K562 (cell line): ENCODE data around the gene TMEM239. TPM values are rescaled to one million over a fixed set of nuclear protein-coding genes. Genes with fewer than 3 reads are reported as not detected.

Experiments
- ATAC-seq: fragments of 200-7000 bp; cut with Tn5 transposase; 3 replicates; pipeline ENCODE4 v1.9.1; 2020; ENCODE audit warnings: moderate library complexity
- BruUV-seq: library from RNA; stranded (reverse); fragments of 400-500 nt; replicated peaks from 2 replicates; lab custom pipeline; 2021; lab: Mats Ljungman, UMichigan
- CTCF ChIA-PET: fragments of 300-600 bp; formaldehyde crosslinking; extraction: SDS; loops from one replicate; lab custom pipeline; 2021; ENCODE audit warnings: low intra/inter-chr PET ratio; lab: Yijun Ruan, JAX
- POLR2A ChIA-PET: fragments of 300-600, 350-650 bp; sonication (Branson Sonifier 250); formaldehyde crosslinking; extraction: SDS; loops from one replicate; lab custom pipeline; 2021; ENCODE audit warnings: antibody characterized with exemption, inconsistent platforms; lab: Yijun Ruan, JAX
- DNase-seq, 4 experiments: peaks; one replicate each; pipeline versions ENCODE4 v3.0.0 to v3.0.0-alpha.2; 2011 to 2018; ENCODE audit warnings: low spot score in 3 of 4, mixed read lengths in 3 of 4; ENCODE audit errors: extremely low read depth in 1 of 4
- FAIRE-seq: peaks from 2 replicates; lab custom pipeline; 2011; peaks lifted over from hg19 to GRCh38; lab: Jason Lieb, UNC
- H2AFZ ChIP-seq: 2 replicates; pipeline ENCODE4 v1.6.0; 2011; ENCODE audit warnings: low read depth, low read length, control low read depth, inconsistent platforms
- H3K27ac ChIP-seq: fragments of 200-600 bp; 3 replicates; pipeline ENCODE4 v1.8.0; 2011; ENCODE audit warnings: low read depth, mild to moderate bottlenecking, control low read depth, inconsistent platforms, low read length, moderate library complexity, mixed read lengths; ENCODE audit errors: extremely low read depth
- H3K27me3 ChIP-seq, 2 experiments: fragments of 300-600 bp in 1 of 2; 2 replicates in 1 of 2; 3 replicates in 1 of 2; pipeline versions ENCODE4 v1.6.0 to v1.8.0; 2011; ENCODE audit warnings: inconsistent platforms in 2 of 2, low read length in 2 of 2, mild to moderate bottlenecking in 1 of 2, mixed read lengths in 1 of 2, moderate library complexity in 1 of 2; ENCODE audit not compliant: control insufficient read depth in 2 of 2, insufficient read depth in 2 of 2
- H3K36me3 ChIP-seq: fragments of 300-600 bp; 3 replicates; pipeline ENCODE4 v1.8.0; 2011; ENCODE audit warnings: mild to moderate bottlenecking, low read length, inconsistent platforms; ENCODE audit not compliant: control insufficient read depth, insufficient read depth
- H3K4me1 ChIP-seq, 2 experiments: fragments of 200-600 bp in 1 of 2; replicated peaks in 1 of 2; 2 replicates in 1 of 2; 3 replicates in 1 of 2; pipeline versions ENCODE4 v1.5.1 to v1.8.0; 2011; ENCODE audit warnings: inconsistent platforms in 2 of 2, low read length in 2 of 2, mild to moderate bottlenecking in 1 of 2, mixed read lengths in 1 of 2, moderate library complexity in 1 of 2; ENCODE audit not compliant: control insufficient read depth in 2 of 2, insufficient read depth in 2 of 2
- H3K4me2 ChIP-seq: 2 replicates; pipeline ENCODE4 v1.6.1; 2011; ENCODE audit warnings: low read length, control low read depth, inconsistent platforms, mixed read lengths; ENCODE audit not compliant: insufficient read depth
- H3K4me3 ChIP-seq: fragments of 200-600 bp; sonication (generic), shearing (Covaris generic); 2 replicates; pipeline ENCODE4 v1.5.1; 2016; ENCODE audit warnings: control low read depth, inconsistent platforms
- H3K79me2 ChIP-seq: fragments of 200-600 bp; 3 replicates; pipeline ENCODE4 v1.8.0; 2011; ENCODE audit warnings: low read length, inconsistent platforms; ENCODE audit not compliant: control insufficient read depth, insufficient read depth
- H3K9ac ChIP-seq, 2 experiments: 2 replicates each; pipeline versions ENCODE4 v1.6.0 to v1.6.1; 2011; ENCODE audit warnings: low read depth in 2 of 2, low read length in 2 of 2, control low read depth in 1 of 2, inconsistent platforms in 1 of 2, mild to moderate bottlenecking in 1 of 2, mixed read lengths in 1 of 2; ENCODE audit not compliant: insufficient read depth in 1 of 2
- H3K9me1 ChIP-seq: one replicate; pipeline ENCODE4 v1.6.0; 2011; ENCODE audit warnings: inconsistent platforms, mild to moderate bottlenecking, low read length, moderate library complexity; ENCODE audit not compliant: control insufficient read depth, insufficient read depth
- H3K9me3 ChIP-seq: replicated peaks from 2 replicates; pipeline ENCODE4 v1.5.1; 2011; ENCODE audit warnings: low read depth, low read length, inconsistent platforms; ENCODE audit not compliant: control insufficient read depth, insufficient read depth
- H4K20me1 ChIP-seq: replicated peaks from 2 replicates; pipeline ENCODE4 v1.6.1; 2011; ENCODE audit warnings: low read length, inconsistent platforms, mixed read lengths; ENCODE audit not compliant: control insufficient read depth, insufficient read depth
- CBFA2T3 ChIP-seq: fragments of 450-650 bp; IDR thresholded peaks from 2 replicates; pipeline ENCODE4 v1.6.1; 2017
- HDAC1 ChIP-seq, 2 experiments: fragments of 450-650 bp; IDR thresholded peaks; 2 replicates each; pipeline ENCODE4 v1.6.1; 2016 to 2017; ENCODE audit warnings: inconsistent platforms in 1 of 2, mild to moderate bottlenecking in 1 of 2, moderate library complexity in 1 of 2
- KDM1A ChIP-seq, 2 experiments: fragments of 450-650 bp; IDR thresholded peaks; 2 replicates each; pipeline ENCODE4 v1.6.1; 2016; ENCODE audit warnings: mild to moderate bottlenecking in 2 of 2
- MAZ ChIP-seq, 2 experiments: fragments of 450-650 bp in 1 of 2; sonication (generic) in 1 of 2; formaldehyde crosslinking; IDR thresholded peaks in 1 of 2; conservative IDR thresholded peaks in 1 of 2; 2 replicates each; pipeline versions ENCODE4 v1.4.0 to v1.5.0; 2020; ENCODE audit warnings: mild to moderate bottlenecking in 1 of 2, missing genetic modification reagents in 1 of 2
- MYC ChIP-seq, 2 experiments: fragments of 250-450 bp in 1 of 2; sonication (Bioruptor Pico) in 1 of 2; IDR thresholded peaks; 2 replicates each; pipeline versions ENCODE4 v1.5.1 to v1.6.1; 2012 to 2021; ENCODE audit warnings: low read depth in 2 of 2, borderline replicate concordance in 1 of 2, improper control_type of control experiment in 1 of 2, low read length in 1 of 2, mild to moderate bottlenecking in 1 of 2, moderate library complexity in 1 of 2
- NFIX ChIP-seq: fragments of 250-450 bp; sonication (Bioruptor Pico); IDR thresholded peaks from 2 replicates; pipeline ENCODE4 v1.4.0; 2020; ENCODE audit warnings: low read depth, mild to moderate bottlenecking, moderate library complexity
- RBFOX2 ChIP-seq: fragments of 200-400 bp; formaldehyde crosslinking; IDR thresholded peaks from 2 replicates; pipeline ENCODE4 v1.6.1; 2017; ENCODE audit warnings: low read depth, mild to moderate bottlenecking, low read length, moderate library complexity
- RCOR1 ChIP-seq, 2 experiments: IDR thresholded peaks; 2 replicates each; pipeline ENCODE4 v1.6.1; 2012; ENCODE audit warnings: low read depth in 2 of 2, low read length in 2 of 2, borderline replicate concordance in 1 of 2, improper control_type of control experiment in 1 of 2
- RFX7 ChIP-seq: fragments of 250-450 bp; sonication (Bioruptor Pico); IDR thresholded peaks from 2 replicates; pipeline ENCODE4 v1.5.1; 2021; ENCODE audit warnings: mild to moderate bottlenecking
- TFAP4 ChIP-seq: sonication (generic); formaldehyde crosslinking; IDR thresholded peaks from 2 replicates; pipeline ENCODE4 v1.8.0; 2022; ENCODE audit warnings: missing genetic modification reagents, mild to moderate bottlenecking, moderate library complexity, borderline replicate concordance
- WGBS: fragments of 100-300 bp; shearing (Covaris generic); methylation state at CpG from one replicate; pipeline ENCODE4 v1.1.6; 2016; ENCODE audit warnings: low coverage, mixed read lengths; ENCODE audit not compliant: insufficient coverage; ENCODE audit errors: missing lambda C conversion rate; 5-methylcytosine and 5-hydroxymethylcytosine counted together
- in situ Hi-C: fragments of 300-500 bp; cut with MboI; formaldehyde crosslinking; loops from 4 replicates; pipeline ENCODE4 v1.15.0; 2018; ENCODE audit warnings: inconsistent platforms, mixed read lengths
- intact Hi-C: fragments of 100-400 bp; cut with micrococcal nuclease; formaldehyde crosslinking; loops from 2 replicates; pipeline ENCODE4 v1.14.2; 2022
- polyA plus RNA-seq, 8 experiments: library from polyadenylated mRNA; depleted of rRNA in 4 of 8; stranded (reverse) in 5 of 8; unstranded in 3 of 8; fragments of >200 nt; fragmentation: Nextera tagmentation in 2 of 8; fragmentation: Illumina TruSeq in 1 of 8; extraction: Ambion mirVana in 2 of 8; extraction: Trizol in 1 of 8; gene quantifications; 2 replicates each; pipeline versions ENCODE4 v1.2.1 to v1.2.3, GENCODE V29; 2011 to 2014; ENCODE audit warnings: inconsistent platforms in 1 of 8, missing spikeins in 1 of 8
- total RNA-seq, 7 experiments: library from RNA; depleted of rRNA in 6 of 7; stranded (reverse); fragments of >200 nt in 6 of 7; fragmentation: Illumina TruSeq in 2 of 7; extraction: Trizol in 2 of 7; gene quantifications; 2 replicates each; pipeline versions ENCODE4 v1.2.1 to v1.2.3, GENCODE V29; 2011 to 2021; ENCODE audit warnings: low replicate concordance in 1 of 7
- TF ChIP-seq, protein P1 (sequence below): fragments of 200-400 bp; formaldehyde crosslinking; IDR thresholded peaks from 2 replicates; pipeline ENCODE4 v1.6.1; 2017; ENCODE audit warnings: mild to moderate bottlenecking, low read depth, low read length, moderate library complexity
- TF ChIP-seq, protein P2 (sequence below): fragments of 200-800 bp; sonication (Bioruptor generic); IDR thresholded peaks from 2 replicates; pipeline ENCODE4 v1.6.1; 2017; ENCODE audit warnings: missing genetic modification characterization, missing compliant biosample characterization

Gene TMEM239
- total and polyA plus RNA-seq, 9 of the 15 experiments (the other 6 are each of a cell fraction or from before 2014, with no cell fraction given) = not detected

GRCh38 chr20:2822073-2822472 is 5.9 kb downstream of the TMEM239 start:
- intact Hi-C loops (no loop called here), in situ Hi-C loops (no loop called here)
- H3K27ac ChIP-seq = no peak overlapping the region
- H3K36me3 ChIP-seq = no peaks in the 10 kb centered on the region
- peaks cover 14 to 20% of the 10 kb centered on the region in 2 experiments for H3K4me1 ChIP-seq
- no peaks in the 10 kb centered on the region for H3K9me3 ChIP-seq
- CTCF ChIA-PET = no interaction called here
- H3K4me2 ChIP-seq = no peak overlapping the region
- POLR2A ChIA-PET = interaction anchor here (0.6 to 1.6 kb wide), 5 partner anchors 10 to 34 kb away, joined by 3 to 4 read pairs (median 3); partner anchors contain the start of genes PCED1A and VPS16
- no TSS peak for BruUV-seq
- peak overlapping the region in 1 of 2 experiments; percentile 17; a peak in 1 of 4 replicates for H3K9ac ChIP-seq
- no peaks in the 10 kb centered on the region for H3K27me3 ChIP-seq
- no peak for TF ChIP-seq RBFOX2
- TF ChIP-seq NFIX (CRISPR knock-in tag) = no peak
- TF ChIP-seq TFAP4 (CRISPR knock-in tag) = 0 out of 2 replicates have a peak, but pooled peaks have one; percentile 32
- 0 out of 2 replicates have a peak, but pooled peaks have one; percentile 10 for TF ChIP-seq CBFA2T3
- peak; percentile 62 to 80; a peak in 3 of 4 replicates for TF ChIP-seq KDM1A (IDR thresholded peaks at IDR 0.05)
- no peak for TF ChIP-seq RFX7 (CRISPR knock-in tag)
- TF ChIP-seq, protein P1, sequence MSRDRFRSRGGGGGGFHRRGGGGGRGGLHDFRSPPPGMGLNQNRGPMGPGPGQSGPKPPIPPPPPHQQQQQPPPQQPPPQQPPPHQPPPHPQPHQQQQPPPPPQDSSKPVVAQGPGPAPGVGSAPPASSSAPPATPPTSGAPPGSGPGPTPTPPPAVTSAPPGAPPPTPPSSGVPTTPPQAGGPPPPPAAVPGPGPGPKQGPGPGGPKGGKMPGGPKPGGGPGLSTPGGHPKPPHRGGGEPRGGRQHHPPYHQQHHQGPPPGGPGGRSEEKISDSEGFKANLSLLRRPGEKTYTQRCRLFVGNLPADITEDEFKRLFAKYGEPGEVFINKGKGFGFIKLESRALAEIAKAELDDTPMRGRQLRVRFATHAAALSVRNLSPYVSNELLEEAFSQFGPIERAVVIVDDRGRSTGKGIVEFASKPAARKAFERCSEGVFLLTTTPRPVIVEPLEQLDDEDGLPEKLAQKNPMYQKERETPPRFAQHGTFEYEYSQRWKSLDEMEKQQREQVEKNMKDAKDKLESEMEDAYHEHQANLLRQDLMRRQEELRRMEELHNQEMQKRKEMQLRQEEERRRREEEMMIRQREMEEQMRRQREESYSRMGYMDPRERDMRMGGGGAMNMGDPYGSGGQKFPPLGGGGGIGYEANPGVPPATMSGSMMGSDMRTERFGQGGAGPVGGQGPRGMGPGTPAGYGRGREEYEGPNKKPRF = no peak
- peak; percentile 21; the same call in 1 of the 2 replicates for TF ChIP-seq MYC (IDR thresholded peaks at IDR 0.05; ENCODE audit: low read depth, low read length)
- no peak for TF ChIP-seq MYC (CRISPR knock-in tag; IDR thresholded peaks at IDR 0.05; ENCODE audit: borderline replicate concordance, low read depth)
- TF ChIP-seq, protein P2, sequence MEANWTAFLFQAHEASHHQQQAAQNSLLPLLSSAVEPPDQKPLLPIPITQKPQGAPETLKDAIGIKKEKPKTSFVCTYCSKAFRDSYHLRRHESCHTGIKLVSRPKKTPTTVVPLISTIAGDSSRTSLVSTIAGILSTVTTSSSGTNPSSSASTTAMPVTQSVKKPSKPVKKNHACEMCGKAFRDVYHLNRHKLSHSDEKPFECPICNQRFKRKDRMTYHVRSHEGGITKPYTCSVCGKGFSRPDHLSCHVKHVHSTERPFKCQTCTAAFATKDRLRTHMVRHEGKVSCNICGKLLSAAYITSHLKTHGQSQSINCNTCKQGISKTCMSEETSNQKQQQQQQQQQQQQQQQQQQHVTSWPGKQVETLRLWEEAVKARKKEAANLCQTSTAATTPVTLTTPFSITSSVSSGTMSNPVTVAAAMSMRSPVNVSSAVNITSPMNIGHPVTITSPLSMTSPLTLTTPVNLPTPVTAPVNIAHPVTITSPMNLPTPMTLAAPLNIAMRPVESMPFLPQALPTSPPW = peak; percentile 27; the same call in 1 of the 2 replicates
- TF ChIP-seq HDAC1 (IDR thresholded peaks at IDR 0.05) = peak in 1 of 2 experiments; percentile 25; a peak in 1 of 4 replicates
- TF ChIP-seq MAZ (CRISPR knock-in tag; conservative IDR thresholded peaks at IDR 0.05 in 1 of 2, IDR thresholded peaks at IDR 0.05 in 1 of 2) = 0 out of 4 replicates have a peak, but pooled peaks of 1 of the 2 experiments have one; percentile 31
- peak in 1 of 2 experiments; percentile 67; a peak in 1 of 4 replicates for TF ChIP-seq RCOR1 (IDR thresholded peaks at IDR 0.05; ENCODE audit: borderline replicate concordance in 1 of 2, low read depth in 2 of 2, low read length in 2 of 2)
- 0% methylated on average over 1 of the region's 5 CpGs for WGBS
- no peaks in the 10 kb centered on the region for H4K20me1 ChIP-seq
- H2AFZ ChIP-seq = 0 out of 2 replicates have a peak overlapping the region, but pooled peaks have one; percentile 14
- peaks cover 3% of the 10 kb centered on the region for H3K9me1 ChIP-seq
- no peak overlapping the region for H3K4me3 ChIP-seq
- no peak for FAIRE-seq
- peak; percentile 68 for ATAC-seq
- H3K79me2 ChIP-seq = no peaks in the 10 kb centered on the region
- DNase-seq = peak in 3 of 4 experiments; percentile 23 to 68 (median 45)
